GM12864 (cell line): ENCODE results near the gene WBP4.
"Not testable (repeated sequence)": the region's sequence is repeated elsewhere in the genome, so short reads cannot be mapped to it uniquely, and the experiment has no call there.

Experiments used
- DNase-seq: peaks from one replicate; pipeline ENCODE4 v3.0.0-alpha.2; 2011; ENCODE audit warnings: low read depth
- H3K4me3 ChIP-seq: 2 replicates; pipeline ENCODE4 v1.5.1; 2011; ENCODE audit warnings: mild to moderate bottlenecking, low read depth, low read length, control low read depth
- TF ChIP-seq, protein P1 (sequence below): IDR thresholded peaks from 2 replicates; pipeline ENCODE4 v1.5.1; 2011; ENCODE audit warnings: low read depth, mild to moderate bottlenecking, moderate library complexity, low read length, control low read depth, inconsistent platforms; ENCODE audit errors: missing control alignments

The WBP4 gene

DNA sequence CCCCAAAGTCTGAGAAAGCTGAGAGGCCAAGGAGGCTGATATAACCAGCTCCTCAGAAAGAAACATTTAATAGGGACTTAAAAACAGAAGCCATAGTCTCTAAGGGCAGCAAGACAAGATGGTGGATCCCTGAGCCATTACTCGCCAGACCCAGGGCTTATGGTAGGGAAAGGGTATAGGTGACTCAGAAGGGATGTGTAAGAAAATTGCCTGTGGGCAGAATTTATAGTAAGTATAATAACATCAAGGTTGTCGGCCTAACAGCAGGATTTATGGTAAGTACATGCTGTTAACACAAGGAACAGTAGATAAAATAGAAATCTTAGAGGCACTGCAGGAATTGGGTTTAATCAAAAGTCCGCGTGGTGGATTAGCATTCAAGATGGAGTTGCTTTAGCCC lies 56.6 kb downstream of the WBP4 start:
- TF ChIP-seq, protein P1, sequence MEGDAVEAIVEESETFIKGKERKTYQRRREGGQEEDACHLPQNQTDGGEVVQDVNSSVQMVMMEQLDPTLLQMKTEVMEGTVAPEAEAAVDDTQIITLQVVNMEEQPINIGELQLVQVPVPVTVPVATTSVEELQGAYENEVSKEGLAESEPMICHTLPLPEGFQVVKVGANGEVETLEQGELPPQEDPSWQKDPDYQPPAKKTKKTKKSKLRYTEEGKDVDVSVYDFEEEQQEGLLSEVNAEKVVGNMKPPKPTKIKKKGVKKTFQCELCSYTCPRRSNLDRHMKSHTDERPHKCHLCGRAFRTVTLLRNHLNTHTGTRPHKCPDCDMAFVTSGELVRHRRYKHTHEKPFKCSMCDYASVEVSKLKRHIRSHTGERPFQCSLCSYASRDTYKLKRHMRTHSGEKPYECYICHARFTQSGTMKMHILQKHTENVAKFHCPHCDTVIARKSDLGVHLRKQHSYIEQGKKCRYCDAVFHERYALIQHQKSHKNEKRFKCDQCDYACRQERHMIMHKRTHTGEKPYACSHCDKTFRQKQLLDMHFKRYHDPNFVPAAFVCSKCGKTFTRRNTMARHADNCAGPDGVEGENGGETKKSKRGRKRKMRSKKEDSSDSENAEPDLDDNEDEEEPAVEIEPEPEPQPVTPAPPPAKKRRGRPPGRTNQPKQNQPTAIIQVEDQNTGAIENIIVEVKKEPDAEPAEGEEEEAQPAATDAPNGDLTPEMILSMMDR: no peak

DNA sequence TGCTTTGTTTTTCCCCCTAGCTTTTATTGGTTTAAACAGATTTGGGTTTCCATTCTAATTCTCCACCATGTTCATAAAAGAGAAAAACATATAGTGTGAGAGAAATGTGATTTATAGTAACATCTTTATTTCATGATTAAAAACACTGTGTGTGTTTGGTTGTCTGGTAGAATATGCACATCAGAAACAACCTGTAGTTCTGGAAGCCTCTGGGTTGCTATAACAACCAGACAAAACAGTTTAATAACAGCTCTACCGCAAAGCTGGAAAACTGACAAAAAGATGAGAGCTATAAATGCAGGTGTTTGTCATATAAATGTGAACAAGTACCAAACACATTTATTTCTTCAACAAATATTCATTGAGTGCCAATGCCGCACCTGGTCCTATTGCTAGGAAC lies 61.5 kb downstream of the WBP4 start:
- H3K4me3 ChIP-seq: no peak overlapping the region
- TF ChIP-seq, protein P1: no peak
- DNase-seq: no peak

More for the DNA sequence above, 56.6 kb downstream of the WBP4 start:
- no peak for DNase-seq
- H3K4me3 ChIP-seq: no peak overlapping the region

DNA sequence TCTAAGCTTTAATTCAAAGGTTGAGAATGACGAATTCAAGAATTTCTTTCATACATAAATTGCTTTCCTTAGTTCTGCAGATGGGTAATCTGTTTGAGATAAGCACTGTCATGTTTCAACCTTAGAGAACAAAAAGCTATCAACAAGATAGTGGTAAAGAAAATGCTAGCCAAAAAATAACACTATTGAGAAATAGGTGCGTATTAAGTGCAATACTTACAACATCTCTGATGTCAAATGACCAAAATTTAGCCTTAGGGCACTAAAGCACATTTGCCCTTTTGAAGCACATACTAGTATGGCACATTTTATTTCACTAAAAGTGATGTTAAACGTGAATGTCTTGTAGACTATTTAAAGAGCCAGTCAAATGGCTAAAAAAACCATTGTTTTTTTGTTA lies 66.4 kb downstream of the WBP4 start:
- no peak for DNase-seq

DNA sequence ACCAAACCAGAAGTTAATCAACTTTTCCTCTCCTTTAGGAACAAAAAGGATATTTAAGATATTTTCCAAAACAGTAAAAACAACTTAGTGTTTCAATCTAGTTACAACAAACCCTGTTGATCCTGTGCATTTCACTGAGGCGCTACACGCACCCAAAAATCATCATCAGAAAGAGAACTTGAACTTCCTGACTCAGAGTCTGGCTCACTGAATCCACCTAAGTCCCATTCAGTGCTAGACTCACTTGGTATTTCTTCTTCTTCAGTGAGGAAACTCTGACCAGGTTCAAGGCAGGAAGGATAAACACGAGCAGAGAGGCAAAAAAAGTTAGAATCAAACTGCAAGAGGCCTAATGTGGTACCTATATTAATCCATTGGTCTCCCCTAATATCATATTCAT lies 69.0 kb downstream of the WBP4 start:
- TF ChIP-seq, protein P1: no peak
- no peak overlapping the region; the same call in 1 of the 2 replicates for H3K4me3 ChIP-seq
- DNase-seq: no peak

More for the DNA sequence above, 66.4 kb downstream of the WBP4 start:
- TF ChIP-seq, protein P1: no peak
- H3K4me3 ChIP-seq: no peak overlapping the region

DNA sequence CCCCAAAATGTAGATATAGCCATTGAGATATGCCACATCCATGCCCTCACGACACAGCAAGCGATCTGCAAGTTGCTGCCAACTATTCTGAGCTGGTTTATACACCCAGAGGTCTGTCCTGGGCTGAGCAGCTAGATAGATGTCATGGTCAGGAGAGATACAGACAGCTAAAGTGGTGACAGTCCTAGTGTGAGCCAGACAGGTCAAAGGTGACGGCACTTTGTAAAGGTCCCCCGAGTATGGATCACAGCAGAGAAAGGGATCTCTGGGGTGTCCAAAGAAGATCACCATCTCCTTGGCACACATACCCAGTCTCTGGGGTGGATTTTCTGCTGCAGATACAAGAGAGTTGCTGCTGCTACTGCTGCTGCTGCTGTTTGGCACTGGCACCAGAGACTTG lies 69.9 kb downstream of the WBP4 start:
- not testable (repeated sequence) for H3K4me3 ChIP-seq, DNase-seq

DNA sequence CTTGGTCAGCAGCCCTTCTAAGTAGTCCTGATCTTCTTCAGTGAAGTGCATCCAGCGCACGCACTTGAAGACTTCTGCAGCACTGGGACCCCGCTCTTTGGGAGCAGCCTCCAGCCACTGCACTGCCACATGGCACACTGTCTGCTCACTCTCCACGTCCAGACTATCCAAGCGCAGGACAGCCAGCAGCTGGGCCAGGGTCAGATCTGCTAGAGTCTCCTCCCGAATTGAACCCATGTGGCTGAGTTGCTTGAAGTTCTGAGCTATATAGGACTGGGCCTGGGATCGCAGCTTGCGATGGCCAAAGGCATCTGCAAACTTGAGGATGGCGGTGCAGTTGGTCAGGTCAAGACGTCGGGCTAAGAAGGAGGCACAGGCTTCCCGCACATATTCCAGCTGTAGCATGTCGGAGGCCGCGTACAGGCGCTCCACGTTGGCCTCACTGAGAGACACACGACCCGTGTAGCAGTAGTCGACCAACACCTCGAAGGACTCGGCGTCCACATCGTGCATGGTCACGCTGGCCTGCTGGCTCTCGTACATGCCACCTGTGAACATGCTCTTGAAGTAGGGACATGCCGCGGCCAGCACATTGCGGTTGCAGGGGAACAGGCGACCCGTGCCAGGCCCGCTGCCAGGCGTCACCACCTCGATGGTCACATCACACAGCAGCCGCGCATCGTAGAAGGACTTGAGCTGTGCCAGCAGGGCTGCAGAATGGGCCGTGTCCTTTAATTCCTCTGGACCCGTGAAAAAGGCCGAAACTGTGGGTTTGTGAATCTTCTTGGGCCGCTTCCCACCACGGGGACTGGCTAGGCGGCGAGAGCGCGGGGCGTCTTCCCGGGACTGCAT lies 70.6 kb downstream of the WBP4 start:
- not testable (repeated sequence) for DNase-seq
- H3K4me3 ChIP-seq: peak overlapping the region; percentile 63

DNA sequence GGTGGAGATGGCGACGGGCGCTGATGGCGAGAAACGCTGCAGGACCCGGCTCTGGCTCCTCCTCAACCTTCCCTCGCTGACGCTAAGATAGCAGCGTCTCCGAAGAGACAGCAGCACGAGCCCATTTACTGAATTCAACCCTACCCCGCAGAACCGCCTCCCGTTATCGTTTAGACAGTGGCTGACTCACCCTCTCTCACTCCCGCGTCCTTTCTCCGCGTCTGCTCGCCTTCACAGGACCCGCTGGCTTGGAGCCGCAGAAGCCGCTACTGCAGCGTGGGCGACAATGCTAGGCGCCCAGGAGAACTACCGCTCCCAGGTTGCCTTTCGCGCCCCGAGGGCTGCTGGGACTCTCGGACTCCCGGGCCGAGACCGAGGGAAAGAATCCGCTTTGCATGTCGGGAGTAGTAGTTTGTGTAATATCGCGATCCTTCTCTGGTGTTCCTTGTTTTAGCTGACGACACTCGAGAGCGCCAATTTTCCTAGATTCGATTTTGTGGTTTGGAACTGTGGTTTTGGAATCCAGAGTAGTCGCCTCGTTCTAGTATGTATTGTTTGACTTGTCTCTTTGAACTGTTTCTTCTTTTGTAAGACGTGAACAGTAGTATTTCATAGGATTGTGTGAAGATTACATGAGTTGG lies 71.3 kb downstream of the WBP4 start, which contains the start of gene KBTBD6:
KBTBD6 (minus strand) TSS at position 291 of the 641 bp plus-strand sequence. CDS start 291 bp downstream, outside the sequence.
- TF ChIP-seq, protein P1: no peak
- peak within 1 kb of the TSS; percentile 63 for H3K4me3 ChIP-seq
- DNase-seq: peak; percentile 93
